Stimulated activated CD8-positive, alpha-beta memory T cell treated with anti-CD3 and anti-CD28 coated beads, Interleukin-4, amount 100 ng/mL, for 48 hours (primary cell): ENCODE data around the gene VPS33B.
"Not testable (repeated sequence)": the region's sequence is repeated elsewhere in the genome, so short reads cannot be mapped to it uniquely, and the experiment has no call there.

Experiments used
- DNase-seq: peaks from one replicate; pipeline ENCODE4 v3.0.0-alpha.2; 2020

Gene VPS33B

GRCh38 chr15:91022075-91022831, at the start of gene VPS33B:
Gene VPS33B (minus strand): TSS chr15:91022594. CDS start chr15:91022249, 345 bp downstream.
- DNase-seq = peak; percentile 85

GRCh38 chr15:91072161-91072560, 49.8 kb upstream of the VPS33B start:
- no peak for DNase-seq

- no peak for DNase-seq
Observed at GRCh38 chr15:91070872-91071271, 48.5 kb upstream of the VPS33B start.

GRCh38 chr15:91068966-91069365, 46.6 kb upstream of the VPS33B start:
- DNase-seq = no peak

- no peak for DNase-seq
Observed at GRCh38 chr15:91068436-91068835, 46.0 kb upstream of the VPS33B start.

GRCh38 chr15:91067036-91067435, 44.6 kb upstream of the VPS33B start:
- no peak for DNase-seq

- DNase-seq = no peak
Observed at GRCh38 chr15:91065505-91065904, 43.1 kb upstream of the VPS33B start.

- DNase-seq = no peak
Observed at GRCh38 chr15:91061997-91062396, 39.6 kb upstream of the VPS33B start.

- no peak for DNase-seq
Observed at GRCh38 chr15:91061230-91061629, 38.8 kb upstream of the VPS33B start.

- DNase-seq = peak; percentile 53
Observed at GRCh38 chr15:91055548-91056331, 33.3 kb upstream of the VPS33B start.

GRCh38 chr15:91054816-91055215, 32.4 kb upstream of the VPS33B start:
- DNase-seq = no peak

GRCh38 chr15:91051248-91051647, 28.9 kb upstream of the VPS33B start:
- DNase-seq = no peak

- DNase-seq = no peak
Observed at GRCh38 chr15:91050128-91050455, 27.7 kb upstream of the VPS33B start.

- DNase-seq = peak; percentile 65
Observed at GRCh38 chr15:91049378-91050127, 27.2 kb upstream of the VPS33B start.

- DNase-seq = no peak
Observed at GRCh38 chr15:91047545-91048199, 25.3 kb upstream of the VPS33B start.

GRCh38 chr15:91046056-91046455, 23.7 kb upstream of the VPS33B start:
- not testable (repeated sequence) for DNase-seq

- DNase-seq = no peak
Observed at GRCh38 chr15:91045065-91045464, 22.7 kb upstream of the VPS33B start.

GRCh38 chr15:91043202-91043874, 20.9 kb upstream of the VPS33B start:
- no peak for DNase-seq

- DNase-seq = no peak
Observed at GRCh38 chr15:91040856-91041255, 18.5 kb upstream of the VPS33B start.

GRCh38 chr15:91039996-91040395, 17.6 kb upstream of the VPS33B start:
- no peak for DNase-seq

GRCh38 chr15:91032919-91033803, 10.8 kb upstream of the VPS33B start:
- DNase-seq = peak; percentile 75
